ENCODE measurements around the gene ATXN10. TPM values are rescaled to one million over a fixed set of nuclear protein-coding genes. Genes with fewer than 3 reads are reported as not detected.

The ATXN10 gene
- total RNA-seq, 1 donor from 2014 or later: 107 TPM

DNA sequence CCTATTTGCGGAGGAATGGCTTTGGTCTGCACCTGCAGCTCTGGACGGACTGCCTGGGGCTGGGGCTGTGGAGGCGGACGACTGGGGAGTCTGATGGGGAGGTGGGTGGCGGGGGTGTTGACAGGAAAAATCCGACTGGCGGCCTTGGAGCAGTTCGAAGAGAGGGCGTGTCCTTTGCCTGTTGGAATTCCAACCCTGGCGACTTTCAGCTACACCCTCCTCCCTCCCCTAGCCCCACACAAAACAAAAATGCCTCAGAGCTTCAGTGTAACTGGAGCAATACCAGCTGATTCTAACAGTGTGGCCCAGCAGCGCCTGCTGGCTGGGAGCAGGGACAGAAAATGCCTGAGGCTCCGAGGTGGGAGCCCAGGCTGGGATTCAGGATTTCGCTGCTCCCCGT is 85.4 kb downstream of the ATXN10 start:
- no peak for DNase-seq (ENCODE audit: low spot score)

DNA sequence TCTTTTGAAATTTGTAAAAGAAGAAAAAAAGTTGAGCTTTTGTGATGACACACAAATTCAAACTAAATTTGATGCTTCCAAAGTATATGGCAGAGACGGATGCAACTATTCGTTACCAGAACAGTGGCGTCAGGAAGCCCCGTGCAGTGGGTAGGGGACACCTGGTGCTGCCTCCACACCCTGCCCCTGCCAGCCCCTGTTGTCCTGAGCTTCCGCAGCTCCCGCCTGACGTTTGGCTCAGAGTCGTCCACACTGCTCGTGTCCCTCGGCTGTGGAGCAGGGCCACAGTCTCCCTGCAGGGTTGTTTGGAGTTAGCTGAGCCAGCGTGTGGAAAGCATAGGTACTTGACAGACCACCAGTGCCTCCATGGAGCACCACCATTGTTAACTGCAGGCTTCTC is 86.3 kb downstream of the ATXN10 start:
- DNase-seq (ENCODE audit: low spot score): no peak

DNA sequence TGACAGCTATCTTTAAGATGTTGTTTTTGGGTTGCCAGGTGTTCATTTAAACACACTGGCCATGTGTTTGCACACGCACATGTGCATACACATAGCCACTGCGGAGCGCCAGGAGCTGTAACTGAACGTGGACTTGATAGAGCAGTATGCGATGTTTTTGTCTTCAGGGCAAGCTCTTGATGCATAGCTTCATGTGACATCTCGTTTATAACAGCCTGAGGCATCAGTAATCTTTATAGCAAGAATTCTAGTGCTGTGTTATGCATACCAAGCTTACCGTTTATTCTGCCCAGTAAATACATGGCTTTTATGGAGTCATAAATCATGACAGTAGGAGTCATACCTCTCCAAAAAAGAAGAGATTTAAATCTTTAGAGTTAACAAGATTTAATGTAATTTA is 87.0 kb downstream of the ATXN10 start:
- no peak for DNase-seq (ENCODE audit: low spot score)

DNA sequence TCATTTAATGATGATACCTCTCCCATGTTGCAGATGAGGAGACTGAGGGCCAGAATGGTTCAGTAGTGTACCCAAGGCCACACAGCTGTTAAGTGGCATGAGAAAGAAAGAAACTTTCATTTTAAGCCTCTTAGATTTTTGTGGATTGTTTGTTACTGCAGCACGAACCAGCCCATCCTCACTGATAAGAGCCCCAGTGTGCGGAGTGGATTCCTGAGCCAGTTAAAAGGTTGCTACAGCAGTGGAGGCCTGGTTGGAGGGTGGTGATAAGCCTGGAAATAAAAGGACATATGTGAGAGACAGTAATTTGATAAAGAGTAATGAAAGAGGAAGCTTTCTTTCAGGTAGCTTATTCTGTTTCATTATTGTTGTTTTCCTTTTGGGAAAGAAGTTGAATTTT is 89.0 kb downstream of the ATXN10 start:
- DNase-seq (ENCODE audit: low spot score): no peak

DNA sequence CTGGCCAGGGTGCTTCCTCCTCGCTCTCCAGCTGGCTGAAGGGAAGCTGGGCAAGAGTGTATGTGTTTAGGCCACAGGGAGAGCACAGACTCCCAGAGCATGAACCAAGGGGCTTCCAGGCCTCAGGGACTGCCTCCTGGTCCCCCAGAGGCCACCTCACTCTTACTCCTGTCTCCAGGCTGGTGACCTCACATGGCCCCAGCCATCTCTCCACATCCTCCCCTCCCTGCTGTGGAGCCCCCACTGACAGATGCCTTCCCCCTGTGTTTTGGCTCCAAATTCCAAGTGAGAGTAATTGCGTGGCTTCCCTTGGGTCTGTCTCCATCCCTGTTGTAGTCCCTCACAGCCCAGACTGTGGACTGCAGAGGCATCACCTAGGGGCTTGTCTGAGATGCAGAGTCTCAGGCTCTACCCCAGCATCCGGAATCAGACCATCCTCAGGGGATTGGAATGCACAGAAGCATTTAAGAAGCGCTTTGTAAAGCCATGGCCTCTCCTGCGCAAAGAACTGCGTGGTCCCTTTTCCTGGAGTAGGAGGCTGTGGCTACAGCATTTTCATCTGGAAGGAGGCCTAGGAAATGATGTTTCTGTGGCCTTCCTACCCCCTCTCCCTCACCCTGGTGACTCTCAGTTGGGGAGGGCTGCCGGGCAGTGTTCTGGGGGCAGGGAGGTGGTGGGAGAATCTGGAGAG is 91.1 kb downstream of the ATXN10 start:
- no peak for DNase-seq (ENCODE audit: low spot score)

DNA sequence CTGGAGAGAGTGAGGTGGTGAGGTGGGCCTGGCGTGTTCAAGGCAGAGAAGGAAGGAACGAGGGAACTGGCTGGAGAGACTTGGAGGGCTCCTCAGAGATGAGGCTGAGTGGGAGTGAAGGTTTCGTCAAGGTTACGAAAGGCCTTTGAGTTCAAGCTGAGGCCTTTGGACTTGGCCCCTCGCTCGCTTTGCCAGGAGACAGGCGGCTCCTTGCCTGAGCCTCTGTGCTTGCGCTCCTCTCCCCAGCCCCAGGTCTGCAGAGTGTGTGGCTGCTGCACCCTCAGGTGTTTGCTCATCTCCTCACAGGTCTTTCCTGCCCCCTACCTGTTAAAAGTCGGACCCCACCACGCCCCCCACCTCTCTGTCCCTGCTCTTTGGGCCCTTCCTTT is 91.6 kb downstream of the ATXN10 start:
- DNase-seq (ENCODE audit: low spot score): no peak

DNA sequence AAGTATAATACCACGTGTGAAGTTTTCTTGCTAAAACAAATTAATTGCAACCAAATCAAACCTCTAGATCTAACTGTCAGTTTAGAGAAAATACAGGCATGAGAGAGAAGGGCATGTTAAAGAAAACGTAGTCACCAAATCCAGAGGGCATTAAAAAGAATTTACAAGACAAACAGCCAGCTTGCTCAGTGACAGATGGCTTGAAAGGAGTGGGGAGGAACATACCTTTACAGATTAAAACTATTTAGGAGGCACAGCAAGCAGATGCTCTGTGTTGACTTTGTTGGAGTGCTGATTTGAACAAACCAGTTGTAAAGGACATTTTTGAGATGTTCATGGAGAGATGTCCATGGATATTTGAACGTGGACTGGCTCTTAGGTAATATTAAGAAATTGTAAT is 96.9 kb downstream of the ATXN10 start:
- DNase-seq (ENCODE audit: low spot score): no peak

DNA sequence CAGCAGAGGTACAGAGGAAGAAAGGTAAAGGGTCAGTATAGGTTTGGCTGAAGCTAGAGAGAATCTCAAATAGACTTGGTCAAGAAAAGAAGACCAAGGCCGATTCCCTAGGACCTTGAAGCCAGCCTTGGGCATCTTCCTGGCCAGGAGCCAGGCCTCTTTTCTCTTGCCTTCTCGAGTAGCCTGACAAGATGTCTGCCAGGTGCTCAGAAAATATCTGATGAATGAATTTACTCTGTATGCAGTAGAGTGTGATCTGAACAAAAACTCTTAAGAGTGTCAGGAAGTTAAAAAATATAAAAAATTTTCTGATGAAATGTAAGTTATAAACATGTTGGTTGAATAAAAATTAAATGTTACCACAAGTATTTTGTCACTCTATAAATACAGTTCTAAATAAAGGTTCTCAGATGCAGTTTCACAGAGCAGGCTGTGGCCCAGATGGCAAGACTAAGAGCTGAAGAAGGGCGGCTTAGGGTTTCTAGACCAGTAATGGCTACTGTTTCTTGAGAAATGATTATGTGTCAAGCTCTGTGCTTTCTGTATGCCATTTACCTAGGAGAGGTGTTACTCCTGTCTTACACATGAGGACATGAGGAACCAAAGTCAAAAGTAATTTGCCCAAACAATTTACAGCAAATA is 98.1 kb downstream of the ATXN10 start:
- no peak for DNase-seq (ENCODE audit: low spot score)

DNA sequence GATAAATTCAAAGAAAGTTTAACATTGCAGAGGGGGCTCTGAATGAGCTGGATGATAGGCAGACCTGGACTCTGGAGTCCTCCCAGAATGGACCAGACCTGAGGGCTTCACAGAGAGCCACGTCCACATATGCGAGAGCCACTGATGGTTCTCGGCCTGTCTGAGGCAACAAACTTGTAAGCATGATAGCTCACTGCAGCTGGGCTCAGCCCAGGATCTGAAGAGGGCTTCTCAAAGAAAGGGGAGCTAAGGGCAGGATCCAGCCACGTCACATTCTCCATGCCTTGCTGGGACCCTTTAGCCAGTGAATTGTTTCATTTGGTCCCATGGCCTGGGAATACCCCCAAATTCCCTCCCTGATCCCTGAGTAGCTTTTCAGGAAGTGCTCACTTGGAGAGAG is 98.9 kb downstream of the ATXN10 start:
- no peak for DNase-seq (ENCODE audit: low spot score)

DNA sequence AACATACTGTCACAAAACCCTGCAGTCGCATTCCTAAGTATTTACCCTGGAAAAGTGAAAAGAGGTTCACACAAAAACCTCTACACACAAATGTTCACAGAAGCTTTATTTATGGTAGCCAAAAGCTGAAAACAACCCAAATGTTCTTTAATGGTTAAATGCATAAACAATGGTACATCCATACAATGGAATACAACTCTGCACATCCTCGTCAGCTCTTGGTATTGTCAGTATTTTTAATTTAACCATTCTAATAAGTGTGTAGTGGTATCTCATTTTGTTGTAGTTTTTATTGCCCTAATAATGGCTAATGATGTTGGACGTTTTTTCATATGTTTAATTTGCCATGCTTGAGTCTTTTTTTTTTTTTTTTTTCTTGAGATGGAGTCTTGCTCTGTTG is 99.4 kb downstream of the ATXN10 start:
- DNase-seq (ENCODE audit: low spot score): no peak

DNA sequence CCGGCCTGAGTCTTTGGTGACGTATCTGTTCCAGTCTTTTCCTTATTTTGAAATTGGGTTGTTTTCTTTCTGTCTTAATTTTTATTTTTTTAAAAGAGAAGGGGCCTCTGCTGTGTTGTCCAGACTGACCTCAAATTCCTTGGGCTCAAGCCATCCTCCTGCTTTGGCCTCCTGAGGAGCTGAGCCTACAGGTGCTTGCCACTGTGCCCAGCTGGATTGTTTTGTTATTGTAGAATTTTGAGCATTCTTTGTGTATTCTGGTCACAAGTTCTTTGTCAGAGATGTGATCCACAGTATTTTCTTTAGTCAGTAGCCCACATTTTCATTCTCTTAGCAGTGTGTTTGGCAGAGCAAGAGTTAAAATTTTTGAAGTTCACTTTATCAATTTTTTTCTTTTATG is 100.1 kb downstream of the ATXN10 start:
- no peak for DNase-seq (ENCODE audit: low spot score)

DNA sequence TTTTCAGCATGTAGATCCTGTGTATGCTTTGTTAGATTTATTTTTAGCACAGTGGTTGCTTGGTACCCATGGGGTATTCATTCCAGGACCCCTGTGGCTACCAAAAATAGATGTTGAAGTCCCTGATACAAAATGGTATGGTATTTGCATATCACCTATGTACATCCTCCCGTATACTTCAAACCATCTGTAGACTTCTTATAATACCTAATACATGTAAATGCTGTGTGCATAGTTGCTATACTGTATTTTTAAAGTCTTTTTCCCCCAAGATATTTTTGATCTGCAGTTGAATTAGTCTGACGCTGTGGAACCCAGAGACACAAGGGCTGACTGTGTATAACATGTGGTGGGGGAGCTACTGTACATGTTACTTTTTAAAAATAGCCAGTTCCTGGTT is 101.1 kb downstream of the ATXN10 start:
- DNase-seq (ENCODE audit: low spot score): no peak

DNA sequence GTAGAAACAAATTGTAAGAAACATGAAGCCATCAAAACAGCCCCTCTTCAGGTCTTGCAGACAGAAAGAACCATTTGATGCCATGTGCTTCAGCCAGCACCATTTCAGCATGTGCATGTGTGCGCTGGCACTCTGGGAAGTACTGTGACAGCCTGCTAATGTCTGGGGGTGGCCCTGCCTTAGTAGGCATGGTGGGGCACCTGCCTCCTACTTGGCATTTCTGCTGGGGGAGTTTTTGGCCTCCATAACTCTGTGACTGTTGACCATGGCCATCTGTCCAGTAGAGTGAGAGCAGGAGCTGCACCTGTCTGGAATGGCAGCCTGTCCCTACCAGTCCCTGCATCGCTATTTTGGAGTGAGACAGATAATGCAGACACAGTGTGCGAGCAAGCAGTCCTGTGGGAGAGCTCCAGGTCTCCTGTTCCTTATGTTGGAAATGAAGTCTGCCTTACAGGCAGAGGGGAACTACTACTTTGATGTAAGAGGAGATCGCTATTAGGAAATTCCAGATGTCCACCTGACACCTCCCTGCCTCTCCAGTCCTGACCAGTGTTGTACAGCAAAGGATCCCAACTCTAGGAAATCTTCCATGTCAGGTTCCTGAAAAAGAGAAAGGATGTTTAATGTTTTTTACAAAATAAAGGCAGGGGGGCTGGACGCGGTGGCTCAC is 102.5 kb downstream of the ATXN10 start:
- DNase-seq (ENCODE audit: low spot score): no peak

DNA sequence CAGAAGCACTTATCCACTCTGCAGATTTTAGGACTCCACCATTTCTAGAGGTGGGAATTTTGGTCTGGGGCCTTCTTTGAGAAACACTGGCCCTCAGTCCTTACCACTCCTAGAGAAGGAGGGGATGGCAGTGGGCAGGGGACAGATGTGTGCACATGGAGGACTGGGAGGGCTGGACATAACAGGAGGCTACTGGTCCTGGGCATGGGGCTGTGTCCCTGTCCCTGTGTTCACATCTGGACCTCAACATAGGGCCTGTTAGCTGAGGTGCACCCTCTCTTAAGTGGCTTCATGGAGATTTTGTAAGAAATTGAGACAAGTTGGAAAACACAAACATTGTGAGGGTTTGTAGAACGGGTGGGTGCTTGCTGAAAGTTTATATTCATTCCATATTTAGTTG is 103.4 kb downstream of the ATXN10 start:
- no peak for DNase-seq (ENCODE audit: low spot score)

DNA sequence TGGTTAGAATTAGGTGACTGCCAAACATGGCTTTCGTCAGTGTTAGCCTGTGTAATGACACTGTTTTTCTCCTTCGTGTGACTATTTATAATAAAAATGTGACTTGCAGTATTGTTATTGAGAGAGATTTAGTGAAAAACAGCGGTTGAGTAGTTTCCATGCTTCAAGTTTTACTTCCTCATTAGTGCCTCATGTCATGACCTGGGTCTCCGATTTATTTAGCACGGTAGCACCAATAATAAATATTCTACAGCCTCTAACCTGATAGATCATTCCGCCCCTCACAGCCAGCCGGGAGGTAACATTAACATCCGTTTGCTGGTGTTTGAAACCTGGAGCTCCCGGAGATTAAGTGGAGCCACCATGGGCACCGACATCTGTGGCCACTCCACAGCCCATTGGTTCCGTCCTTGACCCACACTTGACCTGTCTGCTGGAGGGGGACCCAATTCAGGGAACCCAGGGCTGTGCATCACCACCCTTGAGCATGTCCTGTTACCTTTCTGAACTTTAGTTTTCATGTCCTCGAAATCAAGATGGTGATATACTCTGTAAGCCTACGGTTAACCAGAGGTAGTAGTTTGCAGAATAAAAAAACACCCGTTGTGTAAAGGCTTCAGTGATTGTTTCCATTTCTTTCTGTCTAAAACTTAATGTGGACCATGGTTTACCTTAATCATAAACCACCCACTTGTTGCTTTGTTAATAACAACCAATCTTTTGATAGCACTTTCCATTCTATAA is 104.1 kb downstream of the ATXN10 start:
- no peak for DNase-seq (ENCODE audit: low spot score)

DNA sequence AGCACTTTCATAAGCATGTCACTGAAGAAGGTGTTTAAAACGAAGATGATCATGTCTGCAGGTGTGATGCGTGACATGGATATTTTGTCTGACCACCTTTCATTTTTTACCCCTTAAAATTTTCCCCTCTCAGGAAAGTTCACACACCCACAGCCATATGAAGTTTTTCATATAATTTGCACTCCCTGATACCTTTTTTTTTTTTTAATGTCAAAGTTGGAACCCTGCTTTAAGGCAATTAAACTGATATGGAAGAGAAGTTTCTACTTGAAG is 104.6 kb downstream of the ATXN10 start:
- DNase-seq (ENCODE audit: low spot score): no peak

DNA sequence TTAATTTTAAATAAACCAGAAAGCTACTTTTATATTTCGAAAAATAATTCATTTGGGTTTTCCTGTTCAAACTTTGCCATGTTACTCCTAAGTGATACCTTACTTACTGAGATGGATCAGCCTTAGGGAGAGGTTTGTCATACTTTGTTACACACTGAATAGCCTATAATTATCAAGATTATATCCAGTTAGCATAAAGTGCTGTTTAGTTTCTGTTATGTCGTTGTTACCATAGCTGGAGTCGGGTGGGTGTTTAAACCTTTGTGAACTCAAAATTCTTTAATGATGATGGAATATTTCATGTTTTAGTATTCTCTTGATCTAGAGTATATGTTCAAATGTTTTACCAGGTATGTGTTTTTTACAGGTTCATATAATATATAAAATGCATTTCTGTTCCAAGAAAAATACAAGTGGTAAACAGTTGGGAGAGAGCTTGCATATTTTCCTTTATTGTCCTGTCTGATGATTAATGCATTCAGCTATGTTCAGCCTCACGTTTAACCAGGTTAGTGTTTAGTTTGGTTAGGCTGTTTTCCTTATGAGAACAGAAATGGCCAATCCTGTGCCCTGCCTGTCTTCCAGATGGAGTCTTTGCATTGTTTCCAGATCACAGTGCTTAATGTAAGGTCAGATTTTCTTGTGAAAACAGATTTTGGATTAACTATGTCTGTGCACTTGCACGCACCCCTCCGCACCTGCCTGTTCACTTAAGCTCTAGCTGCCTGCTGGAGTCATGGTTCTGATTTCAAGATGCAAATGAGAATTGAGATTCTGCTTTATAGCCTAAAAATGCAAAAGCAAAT is 105.6 kb downstream of the ATXN10 start:
- no peak for DNase-seq (ENCODE audit: low spot score)

DNA sequence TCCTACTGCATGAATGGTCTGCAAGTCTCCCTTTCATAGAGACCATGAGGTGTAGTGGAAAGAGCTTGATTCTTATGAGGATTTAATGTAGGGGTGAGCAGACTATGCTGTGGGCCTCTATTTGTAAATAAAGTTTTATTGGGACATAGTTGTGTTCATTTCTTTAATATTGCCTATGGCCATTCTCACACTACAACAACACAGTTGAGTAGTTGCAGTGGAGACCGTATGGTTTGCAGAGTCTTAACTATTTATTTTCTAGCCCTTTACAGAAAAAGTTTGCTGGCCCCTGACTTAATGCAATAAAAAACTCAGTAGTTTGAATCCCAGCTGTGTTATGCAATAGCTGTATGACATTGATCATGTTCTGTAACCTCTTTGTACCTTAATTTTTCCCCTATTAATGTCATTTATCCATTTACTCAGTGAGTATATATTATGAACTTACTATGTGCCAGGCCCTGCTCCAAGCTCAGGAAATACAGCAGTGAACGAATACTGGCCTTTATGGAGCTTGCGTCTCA is 106.3 kb downstream of the ATXN10 start:
- no peak for DNase-seq (ENCODE audit: low spot score)

DNA sequence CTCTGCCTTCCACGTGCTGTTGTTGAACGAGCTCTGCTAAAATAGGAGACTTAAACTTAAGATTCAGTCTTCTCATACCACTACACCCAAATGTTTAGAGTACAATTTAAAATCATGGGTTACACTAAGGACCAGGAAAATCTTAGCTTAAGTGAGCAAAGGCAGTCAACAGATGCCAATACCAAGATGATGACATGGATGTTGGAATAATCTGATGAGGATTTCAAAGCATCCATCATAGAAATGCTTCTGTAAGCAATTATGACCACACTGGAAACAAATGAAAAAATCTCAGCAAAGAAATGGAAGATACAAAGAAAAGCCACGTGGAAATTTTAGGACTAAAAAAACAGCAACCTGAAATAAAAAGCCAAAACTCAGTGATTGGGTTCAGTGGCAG is 109.8 kb downstream of the ATXN10 start:
- no peak for DNase-seq (ENCODE audit: low spot score)

DNA sequence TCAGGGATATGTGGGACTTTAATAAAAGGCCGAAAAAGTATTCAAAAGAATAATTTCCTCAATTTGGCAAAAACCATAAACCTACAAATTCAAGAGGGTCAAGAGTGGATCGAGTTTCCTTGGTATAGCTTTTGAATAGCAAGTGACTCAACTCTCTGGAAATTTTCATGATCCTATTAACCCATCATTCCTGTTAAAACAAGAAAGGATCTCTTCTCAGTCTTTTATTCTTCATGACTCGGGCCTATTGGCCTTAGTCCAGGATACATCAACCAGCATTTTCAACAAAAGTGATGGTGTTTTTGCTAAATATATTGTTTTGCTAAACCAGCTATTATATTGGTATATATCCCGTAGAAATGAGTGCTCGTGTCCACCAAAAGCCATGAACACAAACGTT is 110.3 kb downstream of the ATXN10 start:
- no peak for DNase-seq (ENCODE audit: low spot score)

DNA sequence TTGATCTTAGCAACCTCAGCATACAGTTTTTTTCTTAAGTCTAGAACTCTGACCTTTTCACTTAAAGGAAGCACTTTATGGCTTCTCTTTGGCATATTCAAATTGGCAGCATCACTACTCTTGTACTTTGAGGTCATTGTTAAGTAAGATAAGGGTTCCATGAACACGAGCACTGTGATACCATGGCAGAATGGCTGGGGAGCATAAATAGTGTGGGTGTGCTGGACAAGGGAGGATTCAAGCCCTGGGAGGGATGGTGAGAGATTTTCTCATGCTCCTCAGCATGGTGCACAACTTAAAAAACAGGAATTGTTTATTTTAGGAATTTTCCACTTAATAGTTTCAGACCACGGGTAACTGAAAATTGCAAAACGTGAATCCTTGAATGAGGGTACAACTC is 111.4 kb downstream of the ATXN10 start:
- DNase-seq (ENCODE audit: low spot score): no peak
